ENCODE data around the gene SLC25A1. TPM values are rescaled to one million over a fixed set of nuclear protein-coding genes. Genes with fewer than 3 reads are reported as not detected.
"Not testable (repeated sequence)": the region's sequence is repeated elsewhere in the genome, so short reads cannot be mapped to it uniquely, and the experiment has no call there.

Gene SLC25A1
- total RNA-seq, 1 donor from 2014 or later = 97.9 TPM

DNA sequence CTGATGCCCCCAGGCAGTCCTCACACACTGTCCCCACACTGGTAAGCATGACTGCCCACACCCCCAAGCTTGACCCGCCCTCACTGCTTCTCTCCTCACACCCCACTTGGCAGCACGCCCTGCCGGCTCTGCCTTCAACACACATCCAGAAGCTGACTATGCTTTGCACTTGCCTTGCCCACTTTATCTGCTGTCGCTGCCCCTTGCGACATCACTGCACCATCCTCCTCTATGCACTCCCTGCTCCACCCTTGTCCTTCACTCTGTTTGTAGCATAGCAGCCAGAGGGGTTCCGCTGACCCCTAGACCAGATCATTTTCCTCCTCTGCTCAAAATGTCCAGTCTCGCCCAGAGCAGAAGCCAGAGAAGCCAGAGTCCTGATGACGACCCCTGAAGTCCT, 25.3 kb upstream of the SLC25A1 start:
- H3K79me2 ChIP-seq (ENCODE audit: insufficient read depth, low read length) = no peaks in the 10 kb centered on the region
- H3K36me3 Mint-ChIP-seq (ENCODE audit: low read depth, unreplicated experiment) = peaks cover 42% of the 10 kb centered on the region
- H3K27me3 Mint-ChIP-seq (ENCODE audit: low read depth, unreplicated experiment) = no peaks in the 10 kb centered on the region
- TF ChIP-seq, protein P1, sequence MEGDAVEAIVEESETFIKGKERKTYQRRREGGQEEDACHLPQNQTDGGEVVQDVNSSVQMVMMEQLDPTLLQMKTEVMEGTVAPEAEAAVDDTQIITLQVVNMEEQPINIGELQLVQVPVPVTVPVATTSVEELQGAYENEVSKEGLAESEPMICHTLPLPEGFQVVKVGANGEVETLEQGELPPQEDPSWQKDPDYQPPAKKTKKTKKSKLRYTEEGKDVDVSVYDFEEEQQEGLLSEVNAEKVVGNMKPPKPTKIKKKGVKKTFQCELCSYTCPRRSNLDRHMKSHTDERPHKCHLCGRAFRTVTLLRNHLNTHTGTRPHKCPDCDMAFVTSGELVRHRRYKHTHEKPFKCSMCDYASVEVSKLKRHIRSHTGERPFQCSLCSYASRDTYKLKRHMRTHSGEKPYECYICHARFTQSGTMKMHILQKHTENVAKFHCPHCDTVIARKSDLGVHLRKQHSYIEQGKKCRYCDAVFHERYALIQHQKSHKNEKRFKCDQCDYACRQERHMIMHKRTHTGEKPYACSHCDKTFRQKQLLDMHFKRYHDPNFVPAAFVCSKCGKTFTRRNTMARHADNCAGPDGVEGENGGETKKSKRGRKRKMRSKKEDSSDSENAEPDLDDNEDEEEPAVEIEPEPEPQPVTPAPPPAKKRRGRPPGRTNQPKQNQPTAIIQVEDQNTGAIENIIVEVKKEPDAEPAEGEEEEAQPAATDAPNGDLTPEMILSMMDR (IDR thresholded peaks at IDR 0.05; ENCODE audit: insufficient read depth, low read depth, low read length) = no peak
- no peak for TF ChIP-seq EZH2 (IDR thresholded peaks at IDR 0.05; ENCODE audit: insufficient read depth, low read length)
- H3K27ac ChIP-seq (ENCODE audit: low read depth, low read length) = no peak overlapping the region
- no peak overlapping the region for H2AFZ ChIP-seq (ENCODE audit: low read depth, low read length)
- H3K27ac Mint-ChIP-seq (ENCODE audit: unreplicated experiment) = no peak overlapping the region
- no peak for FAIRE-seq
- H3K9me3 Mint-ChIP-seq (ENCODE audit: unreplicated experiment) = no peaks in the 10 kb centered on the region
- no peak overlapping the region for H3K4me2 ChIP-seq (ENCODE audit: low read length)
- no peaks in the 10 kb centered on the region for H3K4me1 Mint-ChIP-seq (ENCODE audit: low read depth, unreplicated experiment)
- H3K4me3 ChIP-seq (ENCODE audit: insufficient read depth, low read depth, low read length) = no peak overlapping the region
- H3K9me3 ChIP-seq (ENCODE audit: insufficient read depth, low read depth, low read length) = no peaks in the 10 kb centered on the region
- H3K9ac ChIP-seq (ENCODE audit: low read length) = no peak overlapping the region
- no peak for DNase-seq (ENCODE audit: low read depth)
- H3K36me3 ChIP-seq (ENCODE audit: insufficient read depth, low read length) = no peaks in the 10 kb centered on the region
- H3K4me1 ChIP-seq (ENCODE audit: insufficient read depth, low read length) = no peaks in the 10 kb centered on the region
- no peaks in the 10 kb centered on the region for H4K20me1 ChIP-seq (ENCODE audit: insufficient read depth, low read length)
- H3K4me3 Mint-ChIP-seq (ENCODE audit: unreplicated experiment) = no peak overlapping the region
- H3K27me3 ChIP-seq (ENCODE audit: insufficient read depth, low read length) = no peaks in the 10 kb centered on the region

DNA sequence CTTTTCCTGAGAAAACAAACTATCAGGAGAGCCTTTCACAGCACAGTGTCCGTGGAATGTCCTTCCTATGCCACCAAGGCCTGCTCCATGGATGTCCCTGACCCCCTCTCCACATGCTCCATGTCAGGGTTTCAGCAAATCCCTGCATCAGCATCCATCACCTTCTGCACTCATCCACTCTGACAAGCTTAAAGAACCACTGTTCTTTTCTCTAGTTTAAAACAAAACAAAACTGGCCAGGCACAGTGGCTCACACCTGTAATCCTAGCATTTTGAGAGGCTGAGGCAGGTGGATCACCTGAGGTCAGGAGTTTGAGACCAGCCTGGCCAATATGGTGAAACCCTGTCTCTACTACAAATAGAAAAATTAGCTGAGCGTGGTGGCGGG, 24.3 kb upstream of the SLC25A1 start:
- H3K4me1 ChIP-seq (ENCODE audit: insufficient read depth, low read length); H3K9me3 Mint-ChIP-seq (ENCODE audit: unreplicated experiment); H4K20me1 ChIP-seq (ENCODE audit: insufficient read depth, low read length); H3K4me3 ChIP-seq (ENCODE audit: insufficient read depth, low read depth, low read length); H3K27me3 Mint-ChIP-seq (ENCODE audit: low read depth, unreplicated experiment); H3K4me1 Mint-ChIP-seq (ENCODE audit: low read depth, unreplicated experiment); H3K9ac ChIP-seq (ENCODE audit: low read length); FAIRE-seq; H3K27me3 ChIP-seq (ENCODE audit: insufficient read depth, low read length); H3K79me2 ChIP-seq (ENCODE audit: insufficient read depth, low read length); H3K4me2 ChIP-seq (ENCODE audit: low read length); H3K4me3 Mint-ChIP-seq (ENCODE audit: unreplicated experiment); H3K36me3 ChIP-seq (ENCODE audit: insufficient read depth, low read length); H3K27ac ChIP-seq (ENCODE audit: low read depth, low read length); H3K27ac Mint-ChIP-seq (ENCODE audit: unreplicated experiment); DNase-seq (ENCODE audit: low read depth); H2AFZ ChIP-seq (ENCODE audit: low read depth, low read length); H3K9me3 ChIP-seq (ENCODE audit: insufficient read depth, low read depth, low read length): not testable (repeated sequence)
- H3K36me3 Mint-ChIP-seq (ENCODE audit: low read depth, unreplicated experiment) = peaks cover 51% of the 10 kb centered on the region

DNA sequence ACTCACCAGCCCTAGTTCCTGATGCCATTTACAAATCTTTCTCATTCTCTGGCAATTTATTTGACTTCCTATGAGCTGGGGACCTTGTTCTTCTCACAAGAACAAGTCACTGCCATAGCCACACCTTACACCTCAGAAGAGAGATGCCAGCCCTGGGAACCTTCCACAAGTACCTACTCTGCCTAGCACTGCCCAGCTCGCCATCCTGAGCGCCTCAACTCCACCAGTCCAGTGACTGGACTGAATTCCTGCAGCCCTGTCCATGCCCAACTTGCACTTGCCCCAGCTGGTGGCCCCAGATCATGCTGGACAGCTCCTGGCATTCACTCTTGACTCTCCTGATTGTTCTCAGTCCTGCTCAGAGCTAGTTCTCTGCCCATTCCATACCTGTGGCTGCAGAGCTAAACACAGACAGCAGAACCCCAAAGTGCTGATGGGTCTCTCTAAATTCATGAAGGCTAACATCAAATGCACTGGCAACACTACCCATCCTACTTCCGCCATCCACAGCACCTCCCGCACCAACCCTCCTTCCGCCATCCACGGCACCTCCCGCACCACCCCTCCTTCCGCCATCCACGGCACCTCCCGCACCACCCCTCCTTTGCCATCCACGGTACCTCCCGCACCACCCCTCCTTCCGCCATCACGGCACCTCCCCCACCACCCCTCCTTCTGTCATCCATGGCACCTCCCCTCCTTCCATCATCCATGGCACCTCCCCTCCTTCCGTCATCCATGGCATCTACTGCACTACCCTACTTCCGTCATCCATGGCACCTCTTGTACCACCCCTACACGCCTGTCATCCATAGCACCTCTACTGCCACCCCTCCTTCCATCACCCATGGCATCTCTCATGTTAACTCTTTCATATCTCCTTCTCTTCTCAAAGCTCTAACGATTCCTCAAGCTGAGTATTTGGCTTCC, 23.6 kb upstream of the SLC25A1 start:
- no peak overlapping the region for H3K27ac ChIP-seq (ENCODE audit: low read depth, low read length)

More for the DNA sequence above, 23.6 kb upstream of the SLC25A1 start:
- Histone ChIP-seq H3K36me3 (ENCODE audit: insufficient read depth, low read length) (no peaks in the 10 kb centered on the region), H3K4me2 (ENCODE audit: low read length) (no peak overlapping the region), H3K9me3 (ENCODE audit: insufficient read depth, low read depth, low read length) (no peaks in the 10 kb centered on the region), H2AFZ (ENCODE audit: low read depth, low read length) (no peak overlapping the region), H3K4me3 (ENCODE audit: insufficient read depth, low read depth, low read length) (no peak overlapping the region), H4K20me1 (ENCODE audit: insufficient read depth, low read length) (no peaks in the 10 kb centered on the region), H3K4me1 (ENCODE audit: insufficient read depth, low read length) (no peaks in the 10 kb centered on the region), H3K27me3 (ENCODE audit: insufficient read depth, low read length) (no peaks in the 10 kb centered on the region), H3K79me2 (ENCODE audit: insufficient read depth, low read length) (no peaks in the 10 kb centered on the region), H3K9ac (ENCODE audit: low read length) (no peak overlapping the region)
- Mint-ChIP-seq H3K27me3 (ENCODE audit: low read depth, unreplicated experiment) (no peaks in the 10 kb centered on the region), H3K36me3 (ENCODE audit: low read depth, unreplicated experiment) (peaks cover 50% of the 10 kb centered on the region), H3K27ac (ENCODE audit: unreplicated experiment) (no peak overlapping the region), H3K4me1 (ENCODE audit: low read depth, unreplicated experiment) (peaks cover 4% of the 10 kb centered on the region), H3K4me3 (ENCODE audit: unreplicated experiment) (no peak overlapping the region), H3K9me3 (ENCODE audit: unreplicated experiment) (no peaks in the 10 kb centered on the region)
- FAIRE-seq = no peak
- TF ChIP-seq, protein P1 (IDR thresholded peaks at IDR 0.05; ENCODE audit: insufficient read depth, low read depth, low read length) = no peak
- DNase-seq (ENCODE audit: low read depth) = no peak
